GM21576 (cell line): ENCODE data around the gene MYO1G.
"Not testable (repeated sequence)": the region's sequence is repeated elsewhere in the genome, so short reads cannot be mapped to it uniquely, and the experiment has no call there.

Source experiments
- ATAC-seq: cut with Tn5 transposase; IDR thresholded peaks from one replicate; pipeline ENCODE4 v1.9.1; 2021; ENCODE audit warnings: mild to moderate bottlenecking, moderate library complexity; ENCODE audit not compliant: unreplicated experiment

Gene MYO1G

GRCh38 chr7:44944821-44945220 lies 34.0 kb downstream of the MYO1G start:
- no peak for ATAC-seq

- no peak for ATAC-seq
Measured at GRCh38 chr7:44943631-44944030, 35.2 kb downstream of the MYO1G start.

GRCh38 chr7:44937426-44937825 lies 41.4 kb downstream of the MYO1G start:
- no peak for ATAC-seq

- no peak for ATAC-seq
Measured at GRCh38 chr7:44936322-44936721, 42.5 kb downstream of the MYO1G start.

GRCh38 chr7:44935583-44935982 lies 43.2 kb downstream of the MYO1G start:
- no peak for ATAC-seq

- ATAC-seq, result no peak
Measured at GRCh38 chr7:44935016-44935415, 43.8 kb downstream of the MYO1G start.

GRCh38 chr7:44934510-44934909 lies 44.3 kb downstream of the MYO1G start:
- ATAC-seq, result not testable (repeated sequence)

GRCh38 chr7:44930921-44931320 lies 47.9 kb downstream of the MYO1G start:
- ATAC-seq, result no peak

GRCh38 chr7:44922351-44922694 lies 56.5 kb downstream of the MYO1G start:
- no peak for ATAC-seq

GRCh38 chr7:44921607-44922350 lies 57.0 kb downstream of the MYO1G start:
- ATAC-seq, result peak; percentile 78

GRCh38 chr7:44920119-44920518 lies 58.7 kb downstream of the MYO1G start:
- ATAC-seq, result no peak

- no peak for ATAC-seq
Measured at GRCh38 chr7:44918029-44918428, 60.8 kb downstream of the MYO1G start.

- no peak for ATAC-seq
Measured at GRCh38 chr7:44917465-44917864, 61.4 kb downstream of the MYO1G start.

GRCh38 chr7:44914992-44915607 lies 63.7 kb downstream of the MYO1G start:
- ATAC-seq, result no peak

- no peak for ATAC-seq
Measured at GRCh38 chr7:44912775-44913347, 66.0 kb downstream of the MYO1G start.
